OCI-LY1 (cell line): ENCODE results near the gene CHRM1.

Experiments used
- H2AFZ ChIP-seq: fragments of 200-600 bp; sonication (generic), shearing (Covaris generic); 2 replicates; pipeline ENCODE4 v1.6.0; 2014; ENCODE audit warnings: antibody characterized with exemption, mild to moderate bottlenecking, low read length
- H3F3A ChIP-seq: fragments of 200-600 bp; sonication (generic), shearing (Covaris generic); 2 replicates; pipeline ENCODE4 v1.6.0; 2014; ENCODE audit warnings: mild to moderate bottlenecking, antibody characterized with exemption, low read length, moderate library complexity; ENCODE audit not compliant: insufficient read depth
- H3K27ac ChIP-seq: fragments of 200-600 bp; sonication (generic); 2 replicates; pipeline ENCODE4 v1.5.1; 2014; ENCODE audit warnings: low read length, mixed run types, mild to moderate bottlenecking, low read depth; ENCODE audit not compliant: poor library complexity, severe bottlenecking
- H3K27me3 ChIP-seq: fragments of 200-600 bp; sonication (generic); 2 replicates; pipeline ENCODE4 v1.6.0; 2014; ENCODE audit warnings: antibody characterized with exemption, mild to moderate bottlenecking, low read length, moderate library complexity; ENCODE audit not compliant: insufficient read depth
- H3K36me3 ChIP-seq: fragments of 200-600 bp; sonication (generic); 2 replicates; pipeline ENCODE4 v1.6.1; 2014; ENCODE audit warnings: mild to moderate bottlenecking, antibody characterized with exemption, low read length, moderate library complexity, mixed read lengths; ENCODE audit not compliant: insufficient read depth
- H3K4me1 ChIP-seq: fragments of 200-600 bp; sonication (generic); 2 replicates; pipeline ENCODE4 v1.5.1; 2014; ENCODE audit warnings: mild to moderate bottlenecking, low read length, moderate library complexity; ENCODE audit not compliant: insufficient read depth, severe bottlenecking
- H3K4me2 ChIP-seq: fragments of 200-600 bp; sonication (generic), shearing (Covaris generic); 2 replicates; pipeline ENCODE4 v1.6.1; 2014; ENCODE audit warnings: low read length
- H3K4me3 ChIP-seq: fragments of 200-600 bp; sonication (generic); 2 replicates; pipeline ENCODE4 v1.5.1; 2014; ENCODE audit warnings: low read length, low read depth, mild to moderate bottlenecking, mixed read lengths; ENCODE audit not compliant: poor library complexity, severe bottlenecking
- H3K79me2 ChIP-seq: fragments of 200-600 bp; shearing (Covaris generic); 2 replicates; pipeline ENCODE4 v1.6.1; 2016; ENCODE audit warnings: mixed run types, low read length, mixed read lengths; ENCODE audit not compliant: insufficient read depth
- H3K9ac ChIP-seq: fragments of 200-600 bp; sonication (generic), shearing (Covaris generic); 2 replicates; pipeline ENCODE4 v1.6.1; 2014; ENCODE audit warnings: mild to moderate bottlenecking, low read length, mixed read lengths
- H3K9me2 ChIP-seq: fragments of 200-600 bp; sonication (generic), shearing (Covaris generic); 2 replicates; pipeline ENCODE4 v1.6.1; 2014; ENCODE audit warnings: low read depth, mild to moderate bottlenecking, low read length, mixed read lengths
- H3K9me3 ChIP-seq: fragments of 200-600 bp; shearing (Covaris generic); 2 replicates; pipeline ENCODE4 v1.6.1; 2014; ENCODE audit warnings: low read length, mixed read lengths
- H4K20me1 ChIP-seq: fragments of 200-600 bp; sonication (generic), shearing (Covaris generic); 2 replicates; pipeline ENCODE4 v1.6.0; 2016; ENCODE audit warnings: mild to moderate bottlenecking, low read length; ENCODE audit not compliant: insufficient read depth
- EZH2 ChIP-seq: fragments of 200-600 bp; sonication (generic), shearing (Covaris generic); IDR thresholded peaks from 2 replicates; pipeline ENCODE4 v1.8.0; 2017; ENCODE audit warnings: borderline replicate concordance, mixed run types, mild to moderate bottlenecking, antibody characterized with exemption, low read length, moderate library complexity, mixed read lengths
- TF ChIP-seq, protein P1 (sequence below): fragments of 200-600 bp; sonication (generic), shearing (Covaris generic); IDR thresholded peaks from 2 replicates; pipeline ENCODE4 v1.5.1; 2017; ENCODE audit warnings: mild to moderate bottlenecking, antibody characterized with exemption, low read length, moderate library complexity, mixed read lengths

Gene CHRM1

DNA sequence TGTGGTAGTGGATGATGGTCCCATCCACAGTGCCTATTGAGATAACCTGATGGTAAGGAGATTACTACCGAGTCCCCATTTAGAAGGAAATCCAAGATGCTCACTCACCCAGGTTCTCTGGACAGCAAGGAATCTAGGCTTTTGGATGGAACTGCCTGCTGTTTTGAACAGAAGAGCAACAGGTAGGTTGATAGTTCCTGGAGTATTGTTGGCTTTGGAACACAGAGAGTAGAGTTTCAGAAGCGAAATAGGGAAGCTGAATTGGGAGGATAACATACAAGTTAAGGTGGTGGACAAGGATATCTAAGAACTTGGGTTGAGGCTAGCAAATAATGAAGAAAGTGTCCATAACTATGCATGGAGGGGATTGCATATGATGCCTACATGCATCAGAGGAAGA lies 36.0 kb upstream of the CHRM1 start:
- TF ChIP-seq EZH2: no peak
- TF ChIP-seq, protein P1, sequence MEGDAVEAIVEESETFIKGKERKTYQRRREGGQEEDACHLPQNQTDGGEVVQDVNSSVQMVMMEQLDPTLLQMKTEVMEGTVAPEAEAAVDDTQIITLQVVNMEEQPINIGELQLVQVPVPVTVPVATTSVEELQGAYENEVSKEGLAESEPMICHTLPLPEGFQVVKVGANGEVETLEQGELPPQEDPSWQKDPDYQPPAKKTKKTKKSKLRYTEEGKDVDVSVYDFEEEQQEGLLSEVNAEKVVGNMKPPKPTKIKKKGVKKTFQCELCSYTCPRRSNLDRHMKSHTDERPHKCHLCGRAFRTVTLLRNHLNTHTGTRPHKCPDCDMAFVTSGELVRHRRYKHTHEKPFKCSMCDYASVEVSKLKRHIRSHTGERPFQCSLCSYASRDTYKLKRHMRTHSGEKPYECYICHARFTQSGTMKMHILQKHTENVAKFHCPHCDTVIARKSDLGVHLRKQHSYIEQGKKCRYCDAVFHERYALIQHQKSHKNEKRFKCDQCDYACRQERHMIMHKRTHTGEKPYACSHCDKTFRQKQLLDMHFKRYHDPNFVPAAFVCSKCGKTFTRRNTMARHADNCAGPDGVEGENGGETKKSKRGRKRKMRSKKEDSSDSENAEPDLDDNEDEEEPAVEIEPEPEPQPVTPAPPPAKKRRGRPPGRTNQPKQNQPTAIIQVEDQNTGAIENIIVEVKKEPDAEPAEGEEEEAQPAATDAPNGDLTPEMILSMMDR: no peak
- H3K9ac ChIP-seq: no peak overlapping the region
- no peaks in the 10 kb centered on the region for H3K9me3 ChIP-seq
- no peak overlapping the region for H3K4me3 ChIP-seq
- no peak overlapping the region for H3K27ac ChIP-seq
- no peaks in the 10 kb centered on the region for H3K36me3 ChIP-seq
- H3F3A ChIP-seq: no peaks in the 10 kb centered on the region
- no peaks in the 10 kb centered on the region for H3K79me2 ChIP-seq
- H4K20me1 ChIP-seq: no peaks in the 10 kb centered on the region
- H3K9me2 ChIP-seq: no peaks in the 10 kb centered on the region
- no peaks in the 10 kb centered on the region for H3K4me1 ChIP-seq
- H3K27me3 ChIP-seq: no peaks in the 10 kb centered on the region; the same call in 1 of the 2 replicates
- no peak overlapping the region for H2AFZ ChIP-seq
- no peak overlapping the region for H3K4me2 ChIP-seq

DNA sequence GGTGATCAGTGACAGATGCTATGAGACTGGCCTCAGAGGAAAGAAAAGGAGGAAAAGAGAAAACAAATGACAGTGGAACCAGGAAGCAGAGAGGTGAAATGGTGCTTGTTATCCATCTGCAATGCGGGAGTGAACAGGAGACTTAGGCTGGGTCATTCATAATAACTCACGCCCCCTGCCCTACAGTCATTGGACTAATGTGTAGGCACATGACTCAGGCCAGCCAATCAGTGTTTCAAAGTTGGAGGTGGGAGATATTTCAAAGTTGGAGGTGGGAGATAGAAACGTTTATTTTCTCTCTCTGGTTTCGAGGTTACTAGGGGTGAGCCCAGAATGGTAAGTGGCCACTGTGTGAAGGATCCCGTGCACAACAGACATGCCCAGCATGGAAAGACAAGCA lies 33.3 kb upstream of the CHRM1 start:
- Histone ChIP-seq H2AFZ (no peak overlapping the region), H3F3A (no peaks in the 10 kb centered on the region), H3K4me2 (no peak overlapping the region), H3K79me2 (no peaks in the 10 kb centered on the region), H3K36me3 (no peaks in the 10 kb centered on the region), H3K9ac (no peak overlapping the region), H3K4me1 (no peaks in the 10 kb centered on the region), H3K9me2 (no peaks in the 10 kb centered on the region), H3K27me3 (no peaks in the 10 kb centered on the region; the same call in 1 of the 2 replicates), H3K27ac (no peak overlapping the region), H3K9me3 (no peaks in the 10 kb centered on the region), H3K4me3 (no peak overlapping the region), H4K20me1 (no peaks in the 10 kb centered on the region)
- TF ChIP-seq EZH2: no peak
- TF ChIP-seq, protein P1: no peak

DNA sequence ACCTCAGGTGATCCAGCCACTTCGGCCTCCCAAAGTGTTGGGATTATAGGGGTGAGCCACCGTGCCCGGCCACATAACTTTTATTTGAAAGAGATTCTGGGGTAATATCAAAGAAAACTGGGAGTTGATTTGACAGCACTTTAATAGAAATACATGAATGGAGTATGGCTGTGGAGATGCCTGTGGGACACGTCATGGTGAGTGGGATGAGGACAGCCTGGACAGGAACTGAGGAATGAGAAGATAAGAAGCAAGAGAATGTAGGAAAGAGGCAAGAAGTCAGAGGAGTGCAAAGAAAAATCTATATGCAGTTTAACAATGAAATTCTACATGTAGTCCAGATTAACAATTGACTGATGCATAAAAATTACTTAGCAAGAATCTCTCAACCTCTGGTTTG lies 32.6 kb upstream of the CHRM1 start:
- Histone ChIP-seq H3K4me1 (no peaks in the 10 kb centered on the region), H4K20me1 (no peaks in the 10 kb centered on the region), H3K27me3 (no peaks in the 10 kb centered on the region; the same call in 1 of the 2 replicates), H3K9me2 (no peaks in the 10 kb centered on the region), H3K4me2 (no peak overlapping the region), H2AFZ (no peak overlapping the region), H3K79me2 (no peaks in the 10 kb centered on the region), H3K9ac (no peak overlapping the region), H3K27ac (no peak overlapping the region), H3F3A (no peaks in the 10 kb centered on the region), H3K9me3 (no peaks in the 10 kb centered on the region), H3K36me3 (no peaks in the 10 kb centered on the region), H3K4me3 (no peak overlapping the region)
- no peak for TF ChIP-seq EZH2
- TF ChIP-seq, protein P1: no peak
